Cardiac muscle cell (in vitro differentiated cells and primary cell): Measurements from ENCODE around the gene KIF18B. TPM values are rescaled to one million over a fixed set of nuclear protein-coding genes. Genes with fewer than 3 reads are reported as not detected.

Experiments
- DNase-seq, 2 donors: peaks; one replicate each; pipeline versions ENCODE4 v3.0.0 to v3.0.0-alpha.2; 2010 to 2017; ENCODE audit warnings: low read depth in 1 of 2, low spot score in 1 of 2
- H3K27ac ChIP-seq: fragments of 200-600 bp; sonication (generic); 2 replicates; pipeline ENCODE4 v1.5.1; 2016
- H3K27me3 ChIP-seq: fragments of 200-600 bp; sonication (generic); 2 replicates; pipeline ENCODE4 v1.6.0; 2016; ENCODE audit warnings: control low read depth
- H3K36me3 ChIP-seq: fragments of 200-600 bp; sonication (generic); 2 replicates; pipeline ENCODE4 v1.5.1; 2016; ENCODE audit warnings: control low read depth
- H3K4me1 ChIP-seq: fragments of 200-600 bp; sonication (generic); 2 replicates; pipeline ENCODE4 v1.8.1; 2017; ENCODE audit warnings: low read depth, mild to moderate bottlenecking, mixed run types
- H3K4me3 ChIP-seq: fragments of 200-600 bp; sonication (generic); 2 replicates; pipeline ENCODE4 v1.5.1; 2016; ENCODE audit warnings: mild to moderate bottlenecking
- H3K9me3 ChIP-seq: fragments of 200-600 bp; sonication (generic); 2 replicates; pipeline ENCODE4 v1.5.1; 2017; ENCODE audit warnings: low read depth, mild to moderate bottlenecking, control low read depth
- CTCF ChIP-seq: IDR thresholded peaks from 2 replicates; pipeline ENCODE4 v1.5.1; 2012; ENCODE audit warnings: low read depth, mild to moderate bottlenecking, low read length
- polyA plus RNA-seq: library from polyadenylated mRNA; unstranded; fragments of >200 nt; fragmentation: Nextera tagmentation; extraction: Ambion mirVana; gene quantifications from 2 replicates; pipeline ENCODE4 v1.2.1, GENCODE V29; 2016
- total RNA-seq: library from RNA; depleted of rRNA; stranded (reverse); fragments of >200 nt; gene quantifications from 2 replicates; pipeline ENCODE4 v1.2.3, GENCODE V29; 2016

The KIF18B gene
- total and polyA plus RNA-seq, 2 experiments from 2014 or later, result 4.1 to 21.1 TPM

GRCh38 chr17:44907729-44908470, 39.7 kb downstream of the KIF18B start:
- no peak for TF ChIP-seq CTCF
- Histone ChIP-seq H3K36me3 (no peaks in the 10 kb centered on the region), H3K4me3 (no peak overlapping the region), H3K4me1 (peaks cover 12% of the 10 kb centered on the region), H3K27me3 (peaks cover 1% of the 10 kb centered on the region), H3K9me3 (no peaks in the 10 kb centered on the region), H3K27ac (no peak overlapping the region)
- peak in 1 of 2 donors; percentile 33 for DNase-seq

GRCh38 chr17:44906763-44907728, 40.5 kb downstream of the KIF18B start:
- no peak overlapping the region for H3K4me3 ChIP-seq
- TF ChIP-seq CTCF, result no peak
- no peaks in the 10 kb centered on the region for H3K27me3 ChIP-seq

GRCh38 chr17:44906010-44906646, 41.4 kb downstream of the KIF18B start:
- H3K36me3 ChIP-seq, result no peaks in the 10 kb centered on the region
- no peak overlapping the region for H3K27ac ChIP-seq
- peaks cover 7% of the 10 kb centered on the region for H3K4me1 ChIP-seq
- no peak overlapping the region for H3K4me3 ChIP-seq
- H3K27me3 ChIP-seq, result no peaks in the 10 kb centered on the region
- DNase-seq, result peak in 1 of 2 donors; percentile 89
- H3K9me3 ChIP-seq, result no peaks in the 10 kb centered on the region
- no peak for TF ChIP-seq CTCF

More at GRCh38 chr17:44906763-44907728, 40.5 kb downstream of the KIF18B start:
- no peaks in the 10 kb centered on the region for H3K9me3 ChIP-seq
- peak in 1 of 2 donors; percentile 61 for DNase-seq
- H3K36me3 ChIP-seq, result no peaks in the 10 kb centered on the region
- H3K4me1 ChIP-seq, result peaks cover 12% of the 10 kb centered on the region
- H3K27ac ChIP-seq, result no peak overlapping the region

GRCh38 chr17:44905006-44906000, 42.3 kb downstream of the KIF18B start:
- Histone ChIP-seq H3K4me1 (no peaks in the 10 kb centered on the region), H3K27ac (no peak overlapping the region)
- no peak for TF ChIP-seq CTCF

More at GRCh38 chr17:44905006-44906000, 42.3 kb downstream of the KIF18B start:
- no peak for DNase-seq
- Histone ChIP-seq H3K9me3 (no peaks in the 10 kb centered on the region), H3K4me3 (no peak overlapping the region), H3K36me3 (no peaks in the 10 kb centered on the region), H3K27me3 (no peaks in the 10 kb centered on the region)
